ENCODE data around the gene AFTPH. TPM values are rescaled to one million over a fixed set of nuclear protein-coding genes. Genes with fewer than 3 reads are reported as not detected.

The AFTPH gene
- total RNA-seq, 1 donor from 2014 or later = 51.1 TPM

GRCh38 chr2:64630752-64631151, 106.6 kb downstream of the AFTPH start:
- DNase-seq (ENCODE audit: low spot score) = no peak

- DNase-seq (ENCODE audit: low spot score) = peak; percentile 14
Observed at GRCh38 chr2:64631771-64632170, 107.6 kb downstream of the AFTPH start.

DNA sequence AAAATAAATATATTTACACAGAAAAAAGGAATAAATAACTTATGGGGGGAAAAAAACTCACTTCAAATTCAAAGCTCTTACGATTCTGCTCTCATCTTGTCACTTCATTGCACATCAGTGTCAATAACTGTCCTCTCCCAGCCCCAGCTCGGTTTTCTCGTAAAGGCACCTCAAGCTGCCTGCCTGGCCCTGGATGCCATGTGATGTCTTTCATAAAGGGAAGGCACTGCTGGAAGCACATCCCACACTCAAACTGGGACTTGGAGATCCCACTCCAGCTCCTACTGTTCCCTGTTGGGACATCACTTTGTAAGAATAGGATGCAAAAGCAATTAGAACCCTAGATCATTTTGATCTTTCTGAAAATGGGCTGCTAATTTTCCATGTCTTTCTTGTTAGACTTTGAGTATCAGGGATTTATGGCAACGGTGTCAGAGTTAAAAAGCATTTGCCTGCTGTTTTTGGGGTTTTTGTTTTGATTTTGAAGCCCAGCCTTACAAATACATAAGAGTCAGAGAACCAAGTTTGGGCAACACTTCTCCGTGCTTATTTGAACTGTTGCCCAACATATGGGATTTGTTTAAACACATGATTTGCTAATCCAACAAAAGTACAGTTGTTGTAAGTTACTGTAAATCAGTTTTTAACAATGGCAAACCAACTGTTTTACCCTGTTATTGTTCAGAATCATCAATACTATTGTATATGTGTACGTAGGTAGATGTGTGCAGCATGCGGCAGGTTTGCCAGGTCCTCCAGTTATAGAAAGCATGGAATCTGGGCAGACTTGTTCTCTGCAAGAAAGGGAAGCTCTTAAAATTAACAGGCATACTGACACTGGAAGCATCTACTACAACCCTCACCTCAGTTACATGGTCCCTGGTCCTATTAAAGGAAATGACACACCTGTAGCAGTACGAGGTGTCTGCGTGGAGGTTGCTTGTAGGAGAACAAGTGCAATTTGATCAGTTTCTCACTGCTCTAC, 109.0 kb downstream of the AFTPH start:
- DNase-seq (ENCODE audit: low spot score) = peak; percentile 24

GRCh38 chr2:64634345-64635267, 110.5 kb downstream of the AFTPH start:
- peak; percentile 42 for DNase-seq (ENCODE audit: low spot score)

DNA sequence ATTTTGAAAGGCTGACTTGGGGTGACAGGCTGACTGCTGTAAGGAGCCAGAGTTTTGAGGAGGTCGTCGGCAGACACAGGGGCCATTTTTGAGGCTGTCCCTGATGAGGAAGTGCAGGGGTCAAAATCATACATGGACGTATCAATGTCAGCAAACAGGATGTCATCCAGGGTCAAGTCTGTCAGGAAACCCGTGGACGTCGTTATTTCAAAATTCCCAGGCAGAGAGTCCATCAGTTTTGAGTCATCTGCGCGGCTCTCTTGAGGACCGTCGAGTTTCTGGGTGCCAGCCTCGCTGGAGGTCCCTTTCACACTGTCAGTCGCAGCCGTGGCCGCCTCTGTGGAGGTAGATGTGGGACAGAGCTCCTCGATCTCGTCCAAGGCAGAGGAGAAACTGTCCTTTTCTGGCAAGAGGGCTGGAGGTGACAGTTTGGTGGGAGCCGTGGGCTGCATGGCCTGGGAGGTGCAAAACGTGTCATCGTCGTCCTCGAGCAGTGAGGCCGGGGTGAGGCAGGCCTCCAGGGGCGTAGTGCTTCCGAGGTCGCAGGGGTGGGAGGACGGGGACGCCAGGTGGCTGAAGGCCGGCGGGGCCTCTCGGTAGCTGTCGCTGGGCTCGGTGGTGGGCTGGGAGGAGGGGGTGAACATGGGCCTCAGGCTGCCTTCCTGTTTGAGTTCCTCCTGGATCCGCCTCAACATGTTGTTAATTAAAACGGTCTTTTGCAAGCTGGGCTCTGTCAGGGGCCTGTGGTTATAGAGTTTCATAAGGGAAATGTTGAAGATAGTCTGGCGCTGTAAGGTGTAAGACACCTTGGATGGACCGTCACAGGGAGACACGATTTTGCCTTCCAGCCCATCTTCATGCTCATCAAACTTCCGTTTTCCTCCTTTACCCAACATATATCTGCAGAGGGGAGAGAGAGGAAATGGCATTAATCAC, 112.1 kb downstream of the AFTPH start:
- no peak for DNase-seq (ENCODE audit: low spot score)

- DNase-seq (ENCODE audit: low spot score) = no peak
Observed at GRCh38 chr2:64637000-64637635, 113.0 kb downstream of the AFTPH start.

DNA sequence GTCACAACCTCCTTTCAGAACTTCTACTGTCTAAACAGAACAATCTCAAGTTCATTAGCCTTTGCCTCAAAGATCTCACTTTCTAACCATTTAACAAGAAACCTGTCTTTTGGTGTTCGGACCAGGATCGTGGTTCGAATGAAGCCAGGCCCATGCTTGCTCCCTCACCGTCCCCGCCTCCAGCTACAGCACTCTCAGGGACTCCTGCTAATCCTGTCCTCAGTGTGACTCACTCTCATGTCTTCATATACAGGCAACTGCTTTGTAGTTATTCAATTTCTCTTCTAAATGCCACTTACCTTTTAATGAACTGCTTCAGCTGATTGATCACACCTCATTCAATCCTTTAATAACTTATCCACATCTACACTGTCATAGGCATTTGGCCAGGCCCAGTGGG, 113.8 kb downstream of the AFTPH start:
- no peak for DNase-seq (ENCODE audit: low spot score)

DNA sequence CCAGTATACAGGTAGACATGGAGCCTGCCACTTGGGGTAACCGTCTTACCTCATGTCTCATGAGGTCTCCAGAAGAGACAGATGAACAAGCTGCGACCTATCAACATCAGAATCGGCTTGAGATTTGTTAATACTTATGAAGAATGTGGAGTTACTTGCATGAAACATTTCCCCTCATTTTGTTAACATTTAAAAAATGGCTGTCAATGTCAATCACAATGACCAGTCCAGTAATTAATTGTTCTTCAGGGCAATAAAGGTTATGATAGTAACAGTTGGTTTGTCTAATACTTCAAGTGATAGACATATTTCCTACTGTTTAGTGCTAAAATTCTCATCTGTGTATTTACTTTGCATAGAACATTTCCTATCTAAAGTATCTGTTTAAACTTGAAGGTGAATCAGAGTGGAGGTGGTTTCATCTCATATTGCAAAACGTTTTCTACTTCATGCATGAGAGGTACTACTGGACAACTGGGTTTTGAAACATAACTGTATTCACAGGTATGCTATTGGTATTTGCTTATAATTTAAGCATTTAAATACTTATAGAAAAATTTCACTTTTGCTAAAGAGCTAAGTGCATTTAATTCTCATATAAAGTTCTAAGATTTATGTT, 114.5 kb downstream of the AFTPH start:
- no peak for DNase-seq (ENCODE audit: low spot score)

DNA sequence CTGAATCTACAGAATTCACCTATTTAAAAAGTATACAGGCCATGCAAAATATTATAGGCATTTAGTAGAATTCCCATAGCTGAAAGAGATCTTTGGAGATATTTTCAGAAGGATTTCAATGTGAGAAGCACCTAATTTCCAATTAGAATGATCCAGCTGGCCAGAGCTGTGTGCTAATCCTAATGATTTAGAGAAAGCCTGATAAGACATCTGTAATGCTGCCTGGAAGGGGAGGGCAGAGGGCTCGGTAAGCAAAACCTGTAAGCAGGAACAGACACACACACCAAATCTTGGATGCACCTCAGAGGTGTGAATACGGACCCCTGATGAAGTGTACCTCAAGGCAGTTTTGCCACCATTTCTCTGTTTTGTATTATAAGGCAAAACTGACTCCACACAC, 115.6 kb downstream of the AFTPH start:
- no peak for DNase-seq (ENCODE audit: low spot score)

DNA sequence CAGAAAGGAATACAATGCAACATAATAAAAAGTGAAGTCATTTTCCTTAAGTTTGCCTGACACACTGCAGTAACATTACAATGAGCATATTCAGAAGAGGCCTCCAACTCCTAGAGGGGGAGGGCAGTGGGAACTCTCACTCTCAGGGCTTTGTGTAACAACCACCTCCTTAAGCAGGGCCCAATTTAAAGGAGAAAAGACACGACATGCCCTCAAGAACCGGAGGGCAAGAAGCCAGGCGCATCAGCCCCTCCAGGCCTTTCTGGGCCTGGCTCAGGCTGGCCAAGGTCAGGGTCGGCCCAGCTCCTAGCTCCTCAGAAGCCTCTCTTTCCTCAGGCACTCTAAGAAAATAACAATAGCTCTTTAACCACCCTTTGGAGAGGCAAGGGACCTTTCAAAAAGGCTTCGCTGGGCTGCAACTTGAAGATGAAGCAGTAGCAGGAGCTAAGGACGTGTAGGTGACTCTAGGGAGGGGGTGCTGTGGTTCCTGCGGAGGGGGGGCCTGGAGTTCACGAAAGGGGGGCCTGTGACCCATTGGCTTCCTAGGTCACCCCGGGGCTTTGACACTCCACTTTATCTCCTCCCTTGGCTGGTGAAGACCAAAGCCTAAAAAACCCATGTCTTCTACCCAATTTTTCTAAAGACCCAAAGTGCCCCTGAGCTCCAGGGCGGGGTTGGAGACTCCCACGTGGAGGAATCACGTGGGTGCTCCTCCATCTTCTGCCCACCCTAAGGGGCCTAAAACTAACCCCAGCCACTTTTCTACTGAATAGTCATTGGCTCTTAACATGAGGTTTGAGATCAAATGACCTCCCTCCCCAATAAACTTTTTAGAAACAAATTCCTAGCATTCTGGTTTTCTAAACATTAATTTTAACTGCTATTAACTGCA, 116.3 kb downstream of the AFTPH start:
- DNase-seq (ENCODE audit: low spot score) = no peak

DNA sequence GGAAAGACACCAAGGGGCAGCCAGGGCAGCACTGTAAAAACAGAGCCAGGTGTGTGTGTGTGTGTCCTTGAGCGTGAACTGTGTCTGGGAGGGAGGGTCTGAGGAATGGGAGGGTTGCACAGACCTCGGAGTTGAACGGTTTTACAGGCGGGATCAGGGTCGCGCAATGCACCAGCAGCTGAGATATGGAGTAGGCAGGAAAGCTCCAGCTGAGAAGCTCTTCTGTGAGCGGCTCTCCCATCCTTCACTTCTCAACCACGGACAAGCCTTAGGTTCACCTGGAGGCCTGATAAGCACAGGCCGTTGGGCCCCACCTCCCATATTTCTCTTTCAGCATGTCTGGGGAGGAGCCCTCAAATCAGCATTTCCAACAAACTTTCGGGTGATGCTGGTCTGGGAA, 117.5 kb downstream of the AFTPH start:
- DNase-seq (ENCODE audit: low spot score) = no peak

Other genes starting within 250 kb of the AFTPH start
- 10.0 TPM for gene LGALSL, start 70.2 kb upstream of the AFTPH start, total RNA-seq
- gene SERTAD2, start 129.6 kb downstream of the AFTPH start, total RNA-seq = 23.1 TPM

Measured in ureter (tissue), 1 donor.